ENCODE measurements around the gene TMEM141. TPM values are rescaled to one million over a fixed set of nuclear protein-coding genes. Genes with fewer than 3 reads are reported as not detected.
"Not testable (repeated sequence)": the region's sequence is repeated elsewhere in the genome, so short reads cannot be mapped to it uniquely, and the experiment has no call there.

The TMEM141 gene
- polyA plus RNA-seq, 6 donors from 2014 or later, result 29.3 to 47.7 (median 35.7) TPM

- not testable (repeated sequence) for H3K27me3 Mint-ChIP-seq, H3K9me3 Mint-ChIP-seq, H3K36me3 Mint-ChIP-seq
- Mint-ChIP-seq H3K27ac (peak overlapping the region; percentile 94 to 99 (median 96)), H3K4me3 (peak overlapping the region; percentile 31 to 81 (median 70)), H3K4me1 (peaks cover 29 to 41% (median 30%) of the 10 kb centered on the region in 3 donors)
- peak; percentile 43 to 51 for ATAC-seq (ENCODE audit: low read depth in 2 of 2)
- peak; percentile 76 for DNase-seq
Observed at GRCh38 chr9:136766410-136767120, 24.6 kb upstream of the TMEM141 start.

GRCh38 chr9:136769710-136770191 lies 21.4 kb upstream of the TMEM141 start:
- H3K4me1 Mint-ChIP-seq, result peaks cover 33 to 42% (median 39%) of the 10 kb centered on the region in 3 donors
- peaks cover 0 to 8% (median 6%) of the 10 kb centered on the region in 3 donors for H3K27me3 Mint-ChIP-seq
- peaks cover 0 to 6% (median 3%) of the 10 kb centered on the region in 7 donors for H3K9me3 Mint-ChIP-seq
- ATAC-seq (ENCODE audit: low read depth in 2 of 2) (peak; percentile 24 to 50), DNase-seq (peak; percentile 40)
- H3K36me3 Mint-ChIP-seq, result peaks cover 0 to 8% of the 10 kb centered on the region in 2 donors
- peak overlapping the region in 2 of 8 donors; percentile 45 to 62 for H3K4me3 Mint-ChIP-seq
- peak overlapping the region in 3 of 6 donors; percentile 21 to 95 (median 80) for H3K27ac Mint-ChIP-seq

GRCh38 chr9:136771907-136772415 lies 19.2 kb upstream of the TMEM141 start:
- Mint-ChIP-seq H3K9me3 (peaks cover 0 to 6% (median 3%) of the 10 kb centered on the region in 7 donors), H3K4me3 (no peak overlapping the region), H3K27me3 (peaks cover 0 to 12% (median 10%) of the 10 kb centered on the region in 3 donors), H3K27ac (no peak overlapping the region), H3K36me3 (peaks cover 0 to 8% of the 10 kb centered on the region in 2 donors), H3K4me1 (peaks cover 24 to 26% (median 26%) of the 10 kb centered on the region in 3 donors)
- no peak for DNase-seq
- no peak for ATAC-seq (ENCODE audit: low read depth in 2 of 2)

- peak; percentile 42 for DNase-seq
- H3K27me3 Mint-ChIP-seq, result peaks cover 4 to 27% (median 22%) of the 10 kb centered on the region in 3 donors
- ATAC-seq (ENCODE audit: low read depth in 2 of 2), result peak; percentile 83 to 89
- peaks cover 15 to 21% (median 16%) of the 10 kb centered on the region in 3 donors for H3K4me1 Mint-ChIP-seq
- peak overlapping the region in 1 of 6 donors; percentile 25 for H3K27ac Mint-ChIP-seq
- H3K4me3 Mint-ChIP-seq, result peak overlapping the region in 1 of 8 donors; percentile 35
- H3K9me3 Mint-ChIP-seq, result peaks cover 0 to 6% (median 3%) of the 10 kb centered on the region in 7 donors
- H3K36me3 Mint-ChIP-seq, result peaks cover 0 to 8% of the 10 kb centered on the region in 2 donors
Observed at GRCh38 chr9:136773386-136774044, 17.6 kb upstream of the TMEM141 start.

- ATAC-seq (ENCODE audit: low read depth in 2 of 2) (no peak), DNase-seq (no peak)
- Mint-ChIP-seq H3K27me3 (peaks cover 10 to 35% (median 32%) of the 10 kb centered on the region in 3 donors), H3K4me3 (no peak overlapping the region), H3K9me3 (peaks cover 0 to 6% (median 3%) of the 10 kb centered on the region in 7 donors), H3K4me1 (peaks cover 15 to 21% (median 16%) of the 10 kb centered on the region in 3 donors), H3K36me3 (peaks cover 0 to 8% of the 10 kb centered on the region in 2 donors), H3K27ac (no peak overlapping the region)
Observed at GRCh38 chr9:136774416-136775045, 16.6 kb upstream of the TMEM141 start.

GRCh38 chr9:136775191-136775590 lies 16.0 kb upstream of the TMEM141 start:
- peaks cover 10 to 32% (median 26%) of the 10 kb centered on the region in 3 donors for H3K27me3 Mint-ChIP-seq
- H3K9me3 Mint-ChIP-seq, result peaks cover 0 to 6% (median 3%) of the 10 kb centered on the region in 7 donors
- H3K27ac Mint-ChIP-seq, result peak overlapping the region in 1 of 6 donors; percentile 42
- DNase-seq (no peak), ATAC-seq (ENCODE audit: low read depth in 2 of 2) (no peak)
- no peak overlapping the region for H3K4me3 Mint-ChIP-seq
- peaks cover 0 to 8% of the 10 kb centered on the region in 2 donors for H3K36me3 Mint-ChIP-seq
- peaks cover 9 to 15% (median 12%) of the 10 kb centered on the region in 3 donors for H3K4me1 Mint-ChIP-seq

GRCh38 chr9:136776947-136777346 lies 14.2 kb upstream of the TMEM141 start:
- ATAC-seq (ENCODE audit: low read depth in 2 of 2) (no peak), DNase-seq (no peak)
- H3K9me3 Mint-ChIP-seq, result peaks cover 0 to 6% (median 3%) of the 10 kb centered on the region in 7 donors
- H3K27me3 Mint-ChIP-seq, result peaks cover 10 to 35% (median 26%) of the 10 kb centered on the region in 3 donors
- peaks cover 7 to 12% (median 9%) of the 10 kb centered on the region in 3 donors for H3K4me1 Mint-ChIP-seq
- H3K27ac Mint-ChIP-seq, result no peak overlapping the region
- H3K4me3 Mint-ChIP-seq, result no peak overlapping the region
- H3K36me3 Mint-ChIP-seq, result peaks cover 0 to 8% of the 10 kb centered on the region in 2 donors

- Mint-ChIP-seq H3K4me3 (no peak overlapping the region), H3K36me3 (peaks cover 0 to 8% of the 10 kb centered on the region in 2 donors), H3K4me1 (peaks cover 7 to 12% (median 9%) of the 10 kb centered on the region in 3 donors), H3K9me3 (peaks cover 0 to 6% (median 3%) of the 10 kb centered on the region in 7 donors), H3K27ac (no peak overlapping the region), H3K27me3 (peaks cover 10 to 35% (median 26%) of the 10 kb centered on the region in 3 donors)
- DNase-seq, result no peak
- no peak for ATAC-seq (ENCODE audit: low read depth in 2 of 2)
Observed at GRCh38 chr9:136777359-136777758, 13.8 kb upstream of the TMEM141 start.

- no peaks in the 10 kb centered on the region for H3K36me3 Mint-ChIP-seq
- ATAC-seq (ENCODE audit: low read depth in 2 of 2) (no peak), DNase-seq (no peak)
- H3K9me3 Mint-ChIP-seq, result no peaks in the 10 kb centered on the region
- H3K4me3 Mint-ChIP-seq, result no peak overlapping the region
- H3K27ac Mint-ChIP-seq, result no peak overlapping the region
- peaks cover 10 to 35% (median 26%) of the 10 kb centered on the region in 3 donors for H3K27me3 Mint-ChIP-seq
- peaks cover 3 to 5% (median 5%) of the 10 kb centered on the region in 3 donors for H3K4me1 Mint-ChIP-seq
Observed at GRCh38 chr9:136779808-136780207, 11.3 kb upstream of the TMEM141 start.

GRCh38 chr9:136782452-136782851 lies 8.7 kb upstream of the TMEM141 start:
- Mint-ChIP-seq H3K27me3 (peaks cover 10 to 28% (median 20%) of the 10 kb centered on the region in 3 donors), H3K4me3 (no peak overlapping the region), H3K27ac (no peak overlapping the region), H3K9me3 (no peaks in the 10 kb centered on the region), H3K36me3 (no peaks in the 10 kb centered on the region), H3K4me1 (peaks cover 2 to 7% (median 6%) of the 10 kb centered on the region in 3 donors)
- no peak for DNase-seq
- ATAC-seq (ENCODE audit: low read depth in 2 of 2), result no peak

- no peaks in the 10 kb centered on the region for H3K9me3 Mint-ChIP-seq
- peak overlapping the region in 1 of 6 donors; percentile 14 for H3K27ac Mint-ChIP-seq
- ATAC-seq (ENCODE audit: low read depth in 2 of 2) (peak; percentile 34 to 38), DNase-seq (no peak)
- peaks cover 0 to 9% (median under 1%) of the 10 kb centered on the region in 3 donors for H3K27me3 Mint-ChIP-seq
- H3K4me3 Mint-ChIP-seq, result no peak overlapping the region
- no peaks in the 10 kb centered on the region for H3K36me3 Mint-ChIP-seq
- peaks cover 8 to 15% (median 12%) of the 10 kb centered on the region in 3 donors for H3K4me1 Mint-ChIP-seq
Observed at GRCh38 chr9:136784249-136784996, 6.7 kb upstream of the TMEM141 start.

GRCh38 chr9:136784997-136785361 lies 6.2 kb upstream of the TMEM141 start:
- Mint-ChIP-seq H3K36me3 (no peaks in the 10 kb centered on the region), H3K27ac (peak overlapping the region in 1 of 6 donors; percentile 25), H3K27me3 (peaks cover 0 to 7% (median 0%) of the 10 kb centered on the region in 3 donors), H3K4me1 (peaks cover 8 to 15% (median 12%) of the 10 kb centered on the region in 3 donors), H3K4me3 (no peak overlapping the region), H3K9me3 (no peaks in the 10 kb centered on the region)
- ATAC-seq (ENCODE audit: low read depth in 2 of 2) (no peak), DNase-seq (no peak)

All from naive B cell (primary cell).